ENCODE data around the gene CAMP.

Gene CAMP

GRCh38 chr3:48215876-48216275 lies 7.4 kb upstream of the CAMP start:
- Histone ChIP-seq H3K4me1 (ENCODE audit: insufficient read depth, low read length, poor library complexity, severe bottlenecking) (no peaks in the 10 kb centered on the region), H3F3A (ENCODE audit: low read depth) (no peaks in the 10 kb centered on the region), H3K4me3 (ENCODE audit: low read length, poor library complexity, severe bottlenecking) (no peak overlapping the region), H3K4me2 (ENCODE audit: low read depth, low read length, poor library complexity, severe bottlenecking) (no peak overlapping the region), H2AFZ (ENCODE audit: low read length) (no peak overlapping the region), H3K9ac (ENCODE audit: low read depth, low read length, poor library complexity, severe bottlenecking) (no peak overlapping the region), H3K27me3 (ENCODE audit: insufficient read depth, low read length, poor library complexity, severe bottlenecking) (no peaks in the 10 kb centered on the region), H3K79me2 (ENCODE audit: insufficient read depth, low read length) (no peaks in the 10 kb centered on the region), H4K20me1 (ENCODE audit: insufficient read depth, low read length, poor library complexity, severe bottlenecking) (no peaks in the 10 kb centered on the region), H3K9me2 (replicated peaks; ENCODE audit: low read depth, low read length) (no peaks in the 10 kb centered on the region), H3K36me3 (ENCODE audit: insufficient read depth, low read length) (no peaks in the 10 kb centered on the region), H3K9me3 (ENCODE audit: insufficient read depth, low read depth, low read length) (no peaks in the 10 kb centered on the region)
- TF ChIP-seq CTCF (conservative IDR thresholded peaks at IDR 0.05; ENCODE audit: low read length) = no peak
- no peak for TF ChIP-seq EZH2phosphoT487 (IDR thresholded peaks at IDR 0.05; ENCODE audit: borderline replicate concordance)

GRCh38 chr3:48217449-48217848 lies 5.8 kb upstream of the CAMP start:
- Histone ChIP-seq H4K20me1 (ENCODE audit: insufficient read depth, low read length, poor library complexity, severe bottlenecking) (no peaks in the 10 kb centered on the region), H3F3A (ENCODE audit: low read depth) (no peaks in the 10 kb centered on the region), H3K79me2 (ENCODE audit: insufficient read depth, low read length) (no peaks in the 10 kb centered on the region), H2AFZ (ENCODE audit: low read length) (no peak overlapping the region), H3K4me3 (ENCODE audit: low read length, poor library complexity, severe bottlenecking) (no peak overlapping the region), H3K9me3 (ENCODE audit: insufficient read depth, low read depth, low read length) (no peaks in the 10 kb centered on the region), H3K4me2 (ENCODE audit: low read depth, low read length, poor library complexity, severe bottlenecking) (no peak overlapping the region), H3K27me3 (ENCODE audit: insufficient read depth, low read length, poor library complexity, severe bottlenecking) (no peaks in the 10 kb centered on the region), H3K4me1 (ENCODE audit: insufficient read depth, low read length, poor library complexity, severe bottlenecking) (no peaks in the 10 kb centered on the region), H3K9me2 (replicated peaks; ENCODE audit: low read depth, low read length) (no peaks in the 10 kb centered on the region), H3K36me3 (ENCODE audit: insufficient read depth, low read length) (no peaks in the 10 kb centered on the region), H3K9ac (ENCODE audit: low read depth, low read length, poor library complexity, severe bottlenecking) (no peak overlapping the region)
- TF ChIP-seq EZH2phosphoT487 (IDR thresholded peaks at IDR 0.05; ENCODE audit: borderline replicate concordance) (no peak), CTCF (conservative IDR thresholded peaks at IDR 0.05; ENCODE audit: low read length) (no peak)

- no peaks in the 10 kb centered on the region for H4K20me1 ChIP-seq (ENCODE audit: insufficient read depth, low read length, poor library complexity, severe bottlenecking)
- H3K9me2 ChIP-seq (replicated peaks; ENCODE audit: low read depth, low read length) = no peaks in the 10 kb centered on the region
- no peaks in the 10 kb centered on the region for H3K36me3 ChIP-seq (ENCODE audit: insufficient read depth, low read length)
- TF ChIP-seq EZH2phosphoT487 (IDR thresholded peaks at IDR 0.05; ENCODE audit: borderline replicate concordance) (no peak), CTCF (conservative IDR thresholded peaks at IDR 0.05; ENCODE audit: low read length) (no peak)
- no peak overlapping the region for H3K4me3 ChIP-seq (ENCODE audit: low read length, poor library complexity, severe bottlenecking)
- H3F3A ChIP-seq (ENCODE audit: low read depth) = no peaks in the 10 kb centered on the region
- H3K4me2 ChIP-seq (ENCODE audit: low read depth, low read length, poor library complexity, severe bottlenecking) = no peak overlapping the region
- no peaks in the 10 kb centered on the region for H3K4me1 ChIP-seq (ENCODE audit: insufficient read depth, low read length, poor library complexity, severe bottlenecking)
- H3K9me3 ChIP-seq (ENCODE audit: insufficient read depth, low read depth, low read length) = no peaks in the 10 kb centered on the region
- H2AFZ ChIP-seq (ENCODE audit: low read length) = no peak overlapping the region
- H3K27me3 ChIP-seq (ENCODE audit: insufficient read depth, low read length, poor library complexity, severe bottlenecking) = no peaks in the 10 kb centered on the region
- H3K79me2 ChIP-seq (ENCODE audit: insufficient read depth, low read length) = no peaks in the 10 kb centered on the region
- H3K9ac ChIP-seq (ENCODE audit: low read depth, low read length, poor library complexity, severe bottlenecking) = no peak overlapping the region
Observed at GRCh38 chr3:48218537-48218936, 4.8 kb upstream of the CAMP start.
